Caco-2 (cell line): Measurements from ENCODE around the gene WDR86. TPM values are rescaled to one million over a fixed set of nuclear protein-coding genes. Genes with fewer than 3 reads are reported as not detected.
A peak's percentile ranks its signal among the peaks of the same experiment; 100 is the strongest.

ENCODE experiments used
- BruUV-seq: library from RNA; stranded (reverse); fragments of 400-500 nt; replicated peaks from 2 replicates; lab custom pipeline; 2021; lab: Mats Ljungman, UMichigan
- CTCF ChIA-PET: fragments of 300-600 bp; sonication (Branson Sonifier 250); formaldehyde crosslinking; loops from one replicate; lab custom pipeline; 2022; ENCODE audit warnings: antibody characterized with exemption; lab: Charles Lee
- POLR2A ChIA-PET: fragments of 300-600 bp; sonication (Branson Sonifier 250); formaldehyde crosslinking; loops from one replicate; lab custom pipeline; 2022; ENCODE audit warnings: antibody characterized with exemption; lab: Charles Lee
- DNase-seq, 2 experiments: peaks; one replicate each; pipeline versions ENCODE4 v3.0.0 to v3.0.0-alpha.2; 2020 to 2022
- H3K27me3 ChIP-seq: replicated peaks from 2 replicates; pipeline ENCODE4 v1.6.0; 2011; ENCODE audit warnings: low read length; ENCODE audit not compliant: control insufficient read depth, insufficient read depth
- H3K36me3 ChIP-seq: 2 replicates; pipeline ENCODE4 v1.5.1; 2011; ENCODE audit warnings: low read length; ENCODE audit not compliant: control insufficient read depth, insufficient read depth
- H3K4me1 ChIP-seq: fragments of 250-450 bp; sonication (Bioruptor Pico); 2 replicates; pipeline ENCODE4 v1.5.1; 2020; ENCODE audit warnings: mild to moderate bottlenecking
- H3K4me3 ChIP-seq: 2 replicates; pipeline ENCODE4 v1.5.1; 2011; ENCODE audit warnings: low read depth, mild to moderate bottlenecking, control low read depth, low read length
- H3K9me3 ChIP-seq: fragments of 250-450 bp; sonication (Bioruptor Pico); 2 replicates; pipeline ENCODE4 v1.5.1; 2020; ENCODE audit warnings: mild to moderate bottlenecking, moderate library complexity
- H3K27ac Mint-ChIP-seq: one replicate; pipeline ENCODE4 v1.8.0; 2022; ENCODE audit warnings: mixed read lengths; ENCODE audit not compliant: unreplicated experiment
- H3K27me3 Mint-ChIP-seq: one replicate; pipeline ENCODE4 v1.8.0; 2022; ENCODE audit warnings: mixed read lengths; ENCODE audit not compliant: insufficient read depth, unreplicated experiment
- H3K36me3 Mint-ChIP-seq: one replicate; pipeline ENCODE4 v1.8.0; 2022; ENCODE audit warnings: mild to moderate bottlenecking, mixed read lengths; ENCODE audit not compliant: insufficient read depth, unreplicated experiment
- H3K4me1 Mint-ChIP-seq: one replicate; pipeline ENCODE4 v1.8.0; 2022; ENCODE audit warnings: low read depth, mixed read lengths; ENCODE audit not compliant: unreplicated experiment
- H3K4me3 Mint-ChIP-seq: one replicate; pipeline ENCODE4 v1.8.0; 2022; ENCODE audit warnings: mild to moderate bottlenecking, moderate library complexity, mixed read lengths; ENCODE audit not compliant: unreplicated experiment
- H3K9me3 Mint-ChIP-seq: one replicate; pipeline ENCODE4 v1.8.0; 2022; ENCODE audit warnings: mixed read lengths; ENCODE audit not compliant: unreplicated experiment
- CTCF ChIP-seq, 2 experiments: fragments of 200-600 bp in 1 of 2; IDR thresholded peaks; 1 replicate in 1 of 2; 2 replicates in 1 of 2; pipeline versions ENCODE4 v1.5.1 to v1.8.0; 2011 to 2022; ENCODE audit warnings: antibody characterized with exemption in 1 of 2, control low read depth in 1 of 2, inconsistent platforms in 1 of 2, low read depth in 1 of 2, low read length in 1 of 2, mild to moderate bottlenecking in 1 of 2, moderate library complexity in 1 of 2; ENCODE audit not compliant: insufficient read depth in 1 of 2, severe bottlenecking in 1 of 2, unreplicated experiment in 1 of 2
- intact Hi-C: fragments of 100-400 bp; cut with micrococcal nuclease; formaldehyde crosslinking; loops from one replicate; pipeline ENCODE4 v1.10.0; 2022; ENCODE audit not compliant: unreplicated experiment
- total RNA-seq: library from RNA; stranded (reverse); gene quantifications from 2 replicates; pipeline ENCODE4 v1.2.3, GENCODE V29; 2022

The WDR86 gene
- total RNA-seq, 1 experiment from 2014 or later, result 0.52 TPM

- Mint-ChIP-seq H3K27me3 (peaks cover 7% of the 10 kb centered on the region), H3K4me1 (no peaks in the 10 kb centered on the region), H3K27ac (no peak overlapping the region), H3K4me3 (peak overlapping the region; percentile 63), H3K36me3 (peaks cover 14% of the 10 kb centered on the region), H3K9me3 (no peaks in the 10 kb centered on the region)
- Histone ChIP-seq H3K9me3 (no peaks in the 10 kb centered on the region), H3K27me3 (no peaks in the 10 kb centered on the region; the same call in 1 of the 2 replicates), H3K36me3 (no peaks in the 10 kb centered on the region), H3K4me1 (peaks cover 11% of the 10 kb centered on the region), H3K4me3 (peak overlapping the region; percentile 19)
- POLR2A ChIA-PET, result no interaction called here
- no peak for TF ChIP-seq CTCF (IDR thresholded peaks at IDR 0.05; ENCODE audit: insufficient read depth in 1 of 2, low read depth in 1 of 2, low read length in 1 of 2, severe bottlenecking in 1 of 2, unreplicated experiment in 1 of 2)
- no peak for DNase-seq
- CTCF ChIA-PET, result no interaction called here
- BruUV-seq, result no TSS peak
- intact Hi-C loops, result no loop called here
These were observed 27.6 kb downstream of the WDR86 start for GRCh38 chr7:151382079-151382885.

GRCh38 chr7:151381348-151382078 lies 28.3 kb downstream of the WDR86 start:
- DNase-seq, result no peak
- Histone ChIP-seq H3K27me3 (no peaks in the 10 kb centered on the region; the same call in 1 of the 2 replicates), H3K36me3 (no peaks in the 10 kb centered on the region), H3K4me1 (peaks cover 11% of the 10 kb centered on the region), H3K9me3 (no peaks in the 10 kb centered on the region), H3K4me3 (peak overlapping the region; percentile 19)
- Mint-ChIP-seq H3K36me3 (peaks cover 14% of the 10 kb centered on the region), H3K4me3 (peak overlapping the region; percentile 63), H3K27me3 (peaks cover 7% of the 10 kb centered on the region), H3K4me1 (no peaks in the 10 kb centered on the region), H3K9me3 (no peaks in the 10 kb centered on the region), H3K27ac (no peak overlapping the region)
- ChIA-PET POLR2A (no interaction called here), CTCF (no interaction called here)
- BruUV-seq, result no TSS peak
- intact Hi-C loops, result no loop called here
- TF ChIP-seq CTCF (IDR thresholded peaks at IDR 0.05; ENCODE audit: insufficient read depth in 1 of 2, low read depth in 1 of 2, low read length in 1 of 2, severe bottlenecking in 1 of 2, unreplicated experiment in 1 of 2), result no peak

- Mint-ChIP-seq H3K36me3 (peaks cover 14% of the 10 kb centered on the region), H3K27ac (no peak overlapping the region), H3K4me1 (no peaks in the 10 kb centered on the region), H3K9me3 (no peaks in the 10 kb centered on the region), H3K4me3 (peak overlapping the region; percentile 63), H3K27me3 (peaks cover 7% of the 10 kb centered on the region)
- no TSS peak for BruUV-seq
- H3K4me1 ChIP-seq, result peaks cover 11% of the 10 kb centered on the region
- H3K9me3 ChIP-seq, result no peaks in the 10 kb centered on the region
- H3K4me3 ChIP-seq, result no peak overlapping the region
- no peaks in the 10 kb centered on the region for H3K36me3 ChIP-seq
- CTCF ChIA-PET, result no interaction called here
- no peaks in the 10 kb centered on the region; the same call in 1 of the 2 replicates for H3K27me3 ChIP-seq
- POLR2A ChIA-PET, result no interaction called here
- DNase-seq, result no peak
- no peak for TF ChIP-seq CTCF (IDR thresholded peaks at IDR 0.05; ENCODE audit: insufficient read depth in 1 of 2, low read depth in 1 of 2, low read length in 1 of 2, severe bottlenecking in 1 of 2, unreplicated experiment in 1 of 2)
- intact Hi-C loops, result no loop called here
These were observed 28.8 kb downstream of the WDR86 start for GRCh38 chr7:151381098-151381347.
